ENCODE data around the gene AQP3. TPM values are rescaled to one million over a fixed set of nuclear protein-coding genes. Genes with fewer than 3 reads are reported as not detected.
A peak's percentile ranks its signal among the peaks of the same experiment; 100 is the strongest.
"Not testable (repeated sequence)": the region's sequence is repeated elsewhere in the genome, so short reads cannot be mapped to it uniquely, and the experiment has no call there.

The AQP3 gene
- total RNA-seq, 1 donor from 2014 or later = 7.7 TPM

DNA sequence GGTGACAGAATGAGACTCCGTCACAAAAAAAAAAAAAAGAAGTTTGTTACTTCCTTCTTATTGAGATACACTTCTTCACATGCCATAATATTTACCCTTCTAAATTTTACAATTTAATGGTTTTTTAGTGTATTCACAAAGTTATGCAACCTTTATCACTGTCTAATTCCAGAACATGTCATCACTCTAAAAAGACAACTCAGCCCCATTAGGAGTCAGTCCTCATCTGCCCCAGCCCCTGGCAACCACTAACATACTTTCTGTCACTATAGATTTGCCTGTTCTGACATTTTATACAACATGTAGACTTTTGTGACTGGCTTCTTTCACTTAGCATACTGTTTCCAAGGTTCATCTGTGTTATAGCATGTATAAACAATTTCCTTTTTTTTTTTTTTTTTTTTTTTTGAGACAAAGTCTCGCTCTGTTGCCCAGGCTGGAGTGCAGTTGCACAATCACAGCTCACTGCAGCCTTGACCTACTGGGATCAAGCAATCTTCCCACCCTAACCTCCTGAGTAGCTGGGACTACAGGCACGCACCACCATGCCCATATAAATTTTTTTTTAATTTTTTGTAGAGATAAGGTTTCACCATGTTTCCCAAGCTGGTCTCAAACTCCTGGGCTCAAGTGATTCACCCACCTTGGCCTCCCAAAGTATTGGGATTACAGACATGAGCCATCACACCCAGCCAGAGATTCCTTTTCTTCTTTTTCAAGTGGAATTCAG is 18.0 kb downstream of the AQP3 start:
- DNase-seq (ENCODE audit: low spot score) = no peak
- intact Hi-C loops (cut with DNase I) = no loop called here

DNA sequence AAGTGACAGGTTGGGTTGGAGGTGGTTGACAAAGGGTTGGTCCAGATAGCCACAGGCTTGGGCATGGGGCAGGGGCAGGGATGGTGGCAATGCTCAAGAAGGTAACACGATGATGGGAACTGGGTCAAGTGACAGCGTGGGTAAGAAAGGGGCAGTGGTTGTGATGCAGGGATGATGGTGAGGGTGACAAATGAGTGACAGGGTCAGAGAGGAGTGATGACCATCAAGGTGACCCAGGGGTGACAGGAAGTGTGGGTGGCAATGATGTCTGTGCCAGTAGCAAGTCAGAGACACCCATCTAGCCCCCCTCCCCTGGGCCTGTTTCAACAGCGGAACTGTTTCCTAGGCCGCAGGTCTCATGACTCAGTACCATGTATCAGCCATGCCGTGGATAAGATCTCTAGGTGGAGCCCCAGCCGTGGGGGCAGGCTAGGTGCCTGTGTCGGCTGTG is 20.5 kb downstream of the AQP3 start:
- no peak for DNase-seq (ENCODE audit: low spot score)
- intact Hi-C loops (cut with DNase I) = no loop called here

DNA sequence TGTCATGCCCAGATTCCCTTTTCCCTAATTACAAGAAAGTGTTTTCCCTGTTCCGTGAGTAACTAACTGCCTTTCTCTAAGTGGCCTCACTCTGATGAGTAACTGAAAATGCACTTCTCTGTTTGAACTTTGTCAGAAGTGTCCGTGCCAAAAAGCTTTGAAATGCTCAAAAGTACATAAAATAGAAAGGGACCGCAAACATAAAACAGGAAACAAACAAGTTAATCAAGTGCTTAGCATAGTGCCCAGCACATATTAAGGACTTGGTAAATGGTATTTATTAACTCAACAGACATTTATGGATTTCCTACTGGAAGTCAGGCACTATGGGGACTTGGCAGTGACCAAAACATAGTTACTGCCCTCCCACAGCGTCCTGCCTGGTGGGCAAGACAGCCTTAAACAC is 22.3 kb downstream of the AQP3 start:
- intact Hi-C loops (cut with DNase I) = no loop called here
- DNase-seq (ENCODE audit: low spot score) = no peak

DNA sequence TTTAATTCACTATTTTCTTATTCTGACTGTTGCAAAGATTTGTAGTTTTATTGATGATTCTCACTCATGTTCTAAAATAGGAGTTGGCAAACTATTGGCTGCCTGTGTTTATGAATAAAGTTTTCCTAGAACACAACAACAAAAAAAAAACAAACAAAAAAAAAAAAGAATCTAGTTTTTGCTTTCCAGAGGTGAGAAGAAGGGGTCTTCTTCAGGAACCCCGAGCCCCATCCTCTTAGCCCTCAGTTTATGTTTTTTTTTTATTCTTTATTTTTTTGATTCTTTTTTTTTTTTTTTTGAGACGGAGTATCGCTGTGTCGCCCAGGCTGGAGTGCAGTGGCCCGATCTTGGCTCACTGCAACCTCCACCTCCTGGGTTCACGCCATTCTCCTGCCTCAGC is 22.9 kb downstream of the AQP3 start:
- intact Hi-C loops (cut with DNase I); DNase-seq (ENCODE audit: low spot score): not testable (repeated sequence)

DNA sequence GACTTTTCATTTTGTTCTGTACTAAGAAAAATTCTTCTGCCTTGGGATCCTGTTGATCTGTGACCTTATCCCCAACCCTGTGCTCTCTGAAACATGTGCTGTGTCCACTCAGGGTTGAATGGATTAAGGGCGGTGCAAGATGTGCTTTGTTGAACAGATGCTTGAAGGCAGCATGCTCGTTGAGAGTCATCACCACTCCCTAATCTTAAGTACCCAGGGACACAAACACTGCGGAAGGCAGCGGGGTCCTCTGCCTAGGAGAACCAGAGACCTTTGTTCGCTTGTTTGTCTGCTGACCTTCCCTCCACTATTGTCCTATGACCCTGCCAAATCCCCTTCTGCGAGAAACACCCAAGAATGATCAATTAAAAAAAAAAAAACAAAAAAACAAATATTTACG is 23.4 kb downstream of the AQP3 start:
- DNase-seq (ENCODE audit: low spot score); intact Hi-C loops (cut with DNase I): not testable (repeated sequence)

DNA sequence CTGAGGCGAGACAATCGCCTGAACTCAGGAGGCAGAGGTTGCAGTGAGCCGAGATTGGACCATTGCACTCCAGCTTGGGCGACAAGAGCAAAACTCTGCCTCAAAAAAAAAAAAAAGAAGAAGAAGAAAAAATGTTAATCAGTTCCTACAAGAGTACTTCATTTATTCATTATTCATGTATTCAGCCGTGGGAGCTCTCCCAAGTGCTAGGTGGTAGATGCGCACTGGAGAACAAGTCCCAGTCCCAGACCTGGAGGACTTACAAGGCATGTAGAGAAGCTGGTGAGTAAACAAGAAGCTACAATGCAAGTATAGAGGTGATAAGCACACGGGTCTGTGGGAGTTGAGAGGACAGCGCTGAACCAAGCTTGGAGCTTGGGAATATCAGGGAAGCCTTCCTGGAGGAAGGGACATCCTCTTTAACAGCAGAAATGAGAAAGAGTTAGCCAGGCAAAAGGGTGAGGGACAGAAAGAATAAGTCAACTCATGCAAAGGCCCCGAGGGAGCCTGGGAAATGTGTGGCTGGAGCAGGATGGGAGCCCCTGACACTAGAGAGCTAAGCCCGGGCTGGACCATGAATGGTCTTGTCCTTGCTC is 27.6 kb downstream of the AQP3 start:
- no peak for DNase-seq (ENCODE audit: low spot score)
- intact Hi-C loops (cut with DNase I) = no loop called here

DNA sequence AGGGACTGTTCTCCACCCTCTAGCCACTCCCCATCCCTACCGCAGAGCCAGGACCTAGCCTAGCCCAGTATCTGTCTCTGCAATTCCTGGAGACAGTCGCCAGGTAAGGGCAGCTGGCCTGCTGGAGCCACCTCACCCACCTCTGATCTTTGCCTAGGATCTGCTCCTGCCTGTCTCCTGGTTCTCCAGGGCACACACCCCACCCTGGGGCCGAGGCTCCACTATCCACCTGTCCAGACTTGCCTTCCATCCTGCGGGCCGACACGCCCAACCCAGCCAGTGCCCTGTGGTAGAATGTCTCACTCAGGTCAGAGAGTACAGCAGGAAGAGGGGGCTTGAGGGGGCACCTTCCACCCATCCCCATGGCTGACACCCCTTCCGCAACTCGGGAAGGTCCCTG is 29.3 kb downstream of the AQP3 start:
- DNase-seq (ENCODE audit: low spot score) = no peak
- intact Hi-C loops (cut with DNase I) = no loop called here

DNA sequence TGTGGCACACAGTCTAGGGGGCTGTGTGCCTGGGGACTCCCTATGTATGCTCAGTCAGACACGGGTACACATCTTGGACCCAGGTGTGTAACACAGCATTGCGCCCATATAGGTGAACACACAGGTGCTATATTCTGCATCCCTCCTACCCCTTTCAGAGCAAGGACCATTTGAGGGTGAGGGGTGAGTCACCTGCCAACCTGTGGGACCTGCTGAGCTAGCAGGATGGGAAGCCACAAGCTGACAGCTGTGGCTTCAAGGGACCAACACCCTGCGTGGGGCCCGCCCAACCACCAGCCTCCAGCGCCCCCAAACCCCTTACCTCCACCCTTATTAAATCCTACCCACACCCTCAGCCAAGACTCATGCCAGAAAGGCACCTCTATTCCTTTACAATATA is 30.4 kb downstream of the AQP3 start:
- intact Hi-C loops (cut with DNase I) = no loop called here
- no peak for DNase-seq (ENCODE audit: low spot score)

DNA sequence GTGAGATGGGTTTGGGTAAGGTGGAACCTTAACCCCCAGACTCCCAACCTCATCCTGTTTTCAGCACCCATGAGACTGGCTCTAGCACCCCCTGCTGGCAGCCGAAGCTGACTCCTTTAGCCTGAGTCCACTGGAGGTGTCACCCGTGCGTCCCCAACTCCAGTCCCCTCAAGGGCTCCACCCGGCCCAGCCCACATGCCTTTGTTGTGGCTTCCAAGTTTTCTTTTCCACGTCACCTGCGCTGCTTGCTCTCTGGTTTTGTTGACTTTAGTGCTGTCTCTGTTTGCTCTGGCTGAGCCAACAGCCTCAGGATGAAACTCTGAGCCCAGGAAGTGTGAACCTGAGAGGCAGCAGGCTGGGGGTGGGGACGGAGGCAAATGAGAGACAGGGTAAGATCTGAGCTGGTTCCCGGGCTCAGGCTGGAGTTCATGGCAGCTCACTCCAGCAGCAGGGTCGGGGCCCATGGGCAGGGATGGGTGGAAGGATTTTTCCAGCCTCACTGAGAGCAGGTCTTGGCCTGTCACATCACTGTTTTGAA is 31.8 kb downstream of the AQP3 start:
- DNase-seq (ENCODE audit: low spot score) = peak; percentile 82
- intact Hi-C loops (cut with DNase I) = loop anchor here (1.0 kb wide), 1 partner anchor 40 kb away; no protein-coding TSS in a partner anchor

DNA sequence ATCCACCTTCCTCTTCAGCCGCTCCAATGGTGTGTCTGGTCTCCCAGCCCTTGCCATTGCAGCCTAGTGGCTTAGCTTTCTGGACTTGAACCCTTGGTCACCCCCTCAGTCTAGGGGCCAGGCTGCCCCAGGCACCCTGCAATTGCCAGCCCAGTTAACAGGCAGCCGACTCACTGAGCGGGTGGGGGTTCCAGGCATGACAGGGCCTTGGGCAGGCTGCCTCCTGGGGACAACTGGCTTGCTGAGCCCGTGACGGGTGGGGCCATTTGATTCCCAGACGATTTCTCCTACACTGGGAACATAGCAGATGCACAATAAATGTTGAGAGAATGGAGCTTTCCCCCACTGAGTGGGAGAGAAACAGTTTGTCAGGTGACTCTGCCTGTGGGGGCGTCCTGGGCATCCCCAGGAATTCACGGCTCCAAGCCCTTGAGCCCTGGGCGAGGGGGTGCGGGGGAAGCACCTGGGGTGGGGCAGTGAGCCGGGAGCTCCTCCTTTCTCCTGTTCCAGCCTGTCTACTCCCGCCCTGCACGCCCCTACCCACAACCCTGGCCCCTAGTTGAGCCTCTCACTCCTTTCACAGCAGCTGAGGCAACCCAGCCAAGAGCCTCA is 32.4 kb downstream of the AQP3 start:
- DNase-seq (ENCODE audit: low spot score) = no peak
- intact Hi-C loops (cut with DNase I) = loop anchor here (1.0 kb wide), 1 partner anchor 40 kb away; no protein-coding TSS in a partner anchor

DNA sequence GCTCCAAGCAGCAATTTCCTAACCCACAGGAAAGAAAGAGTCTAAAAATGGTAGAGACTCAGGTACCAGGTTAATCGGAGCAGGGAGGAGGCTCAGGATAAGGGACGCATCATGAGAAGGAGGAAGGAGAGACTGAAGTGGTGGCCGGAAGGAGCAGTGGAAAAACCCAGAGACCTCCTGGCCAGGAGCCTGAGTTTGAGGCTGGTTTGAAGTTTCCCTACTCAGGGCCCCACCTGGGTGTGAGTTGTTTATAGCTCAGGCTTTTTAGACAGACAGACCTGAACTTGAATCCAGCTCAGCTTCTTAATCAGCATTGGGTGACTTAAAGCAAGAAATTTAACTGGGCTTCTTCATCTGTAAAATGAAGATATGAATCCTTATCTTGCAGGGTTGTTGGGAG is 33.1 kb downstream of the AQP3 start:
- no peak for DNase-seq (ENCODE audit: low spot score)
- intact Hi-C loops (cut with DNase I) = no loop called here

DNA sequence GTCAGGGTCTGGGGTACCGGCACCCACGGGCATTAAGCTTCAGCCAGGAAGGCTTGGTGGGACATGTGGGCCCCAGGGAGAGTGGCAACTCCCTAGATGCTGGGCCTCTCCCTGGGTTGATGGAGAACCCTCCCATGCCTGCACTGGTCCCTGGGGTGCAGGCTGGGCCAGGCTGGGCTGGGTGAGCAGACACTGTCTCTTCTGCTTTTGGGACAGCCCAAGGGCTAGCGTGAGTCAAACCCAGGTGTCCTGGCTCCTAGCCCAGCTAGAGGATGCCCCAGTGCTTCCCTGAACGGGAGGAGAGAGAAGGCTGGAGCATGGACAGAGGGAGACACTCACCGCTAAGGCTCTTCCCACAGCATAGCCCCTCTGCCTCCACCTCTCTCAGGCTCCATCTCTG is 39.3 kb downstream of the AQP3 start:
- intact Hi-C loops (cut with DNase I) = loop anchor here (5.0 kb wide), 1 partner anchor 39 kb away; the partner anchor contains the start of gene AQP3
- no peak for DNase-seq (ENCODE audit: low spot score)

DNA sequence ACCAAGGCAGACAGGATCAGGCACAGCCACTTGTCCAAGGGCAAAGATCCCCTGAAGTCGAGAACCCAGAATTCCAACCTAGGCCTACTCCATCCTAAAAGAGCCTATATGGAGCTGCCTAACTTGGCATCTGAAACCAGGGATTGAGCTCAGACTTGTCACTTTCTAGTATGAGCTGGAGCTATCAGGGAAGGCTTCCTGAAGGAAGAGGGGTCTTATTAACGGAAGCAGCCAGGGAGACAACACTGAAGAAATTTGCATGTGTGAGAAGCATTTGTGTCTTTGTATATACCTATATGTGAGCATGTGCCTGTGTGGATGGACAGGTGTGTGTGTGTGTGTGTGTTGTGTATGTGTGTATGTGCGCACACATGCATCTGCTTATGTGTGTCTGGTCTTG is 40.3 kb downstream of the AQP3 start:
- DNase-seq (ENCODE audit: low spot score) = no peak
- intact Hi-C loops (cut with DNase I) = loop anchor here (5.0 kb wide), 1 partner anchor 40 kb away; the partner anchor contains the start of gene AQP3

DNA sequence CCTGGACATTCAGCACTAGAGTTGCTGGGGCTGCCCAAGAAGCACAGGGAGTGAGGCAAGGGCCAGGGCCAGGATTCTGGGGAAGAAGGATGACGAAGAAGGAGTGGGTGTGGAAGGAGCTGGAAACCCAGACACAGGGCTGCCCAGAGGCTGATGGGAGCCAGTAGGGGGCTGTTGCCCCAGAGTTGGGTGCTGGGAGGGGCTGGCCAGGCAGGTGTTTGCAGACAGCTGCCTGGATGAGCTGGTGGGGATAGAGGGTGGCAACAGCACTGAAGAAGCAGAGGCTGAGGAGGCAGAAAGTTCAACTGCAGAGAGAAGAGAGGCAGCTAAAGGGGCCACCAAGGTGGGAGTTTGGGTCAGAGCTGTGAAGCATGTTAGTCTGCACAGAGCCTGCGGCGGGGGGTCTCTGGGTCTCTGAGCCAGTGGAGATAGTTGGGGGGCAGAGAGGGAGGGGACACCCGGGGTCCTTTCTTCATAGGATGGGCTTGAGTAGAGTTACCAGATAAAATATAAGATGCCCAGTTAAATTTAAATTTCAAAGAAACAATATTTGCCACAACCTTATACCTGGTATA is 42.5 kb downstream of the AQP3 start:
- intact Hi-C loops (cut with DNase I) = loop anchor here (5.0 kb wide), 1 partner anchor 42 kb away; the partner anchor contains the start of gene AQP3

DNA sequence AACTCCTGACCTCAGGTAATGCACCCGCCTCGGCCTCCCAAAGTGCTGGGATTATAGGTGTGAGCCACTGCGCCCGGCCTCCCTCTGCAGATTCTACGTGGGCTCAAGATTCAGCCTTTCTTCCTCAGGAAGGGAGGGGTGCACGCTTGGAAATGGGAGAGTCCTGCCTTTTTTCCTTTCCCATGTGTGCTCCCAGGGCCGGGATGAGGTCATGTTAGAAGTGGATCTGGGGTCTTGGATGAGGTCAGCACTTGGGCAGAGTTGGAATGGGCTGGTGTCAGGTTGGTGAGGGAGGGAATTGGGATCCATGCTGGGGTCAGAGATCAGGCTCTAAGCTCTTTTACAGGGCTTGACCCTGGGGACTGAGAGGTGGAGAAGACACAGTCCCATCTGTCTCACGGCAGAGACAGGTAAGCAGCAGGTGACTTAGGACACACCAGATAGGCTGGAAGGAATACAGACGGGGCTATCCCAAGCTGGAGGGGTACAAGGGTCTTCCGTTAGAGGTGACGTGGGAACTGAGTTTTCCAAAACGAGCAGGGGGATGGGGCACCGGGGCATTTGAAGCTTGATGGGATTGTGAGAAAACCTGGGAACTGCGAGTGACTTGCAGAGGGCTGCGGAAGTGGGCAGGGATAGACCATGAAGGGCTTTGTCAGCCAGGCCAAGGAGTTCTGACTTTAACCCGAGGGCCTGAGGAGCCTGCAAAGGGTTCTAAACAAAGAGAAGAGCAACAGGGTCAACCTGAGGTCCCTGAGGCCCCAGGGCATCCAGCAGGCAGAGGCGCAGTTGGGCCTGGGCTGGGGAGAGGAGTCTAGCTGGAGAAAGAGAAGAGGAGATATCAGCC is 43.2 kb downstream of the AQP3 start:
- intact Hi-C loops (cut with DNase I) = no loop called here
- no peak for DNase-seq (ENCODE audit: low spot score)

More for the DNA sequence above, 42.5 kb downstream of the AQP3 start:
- no peak for DNase-seq (ENCODE audit: low spot score)

DNA sequence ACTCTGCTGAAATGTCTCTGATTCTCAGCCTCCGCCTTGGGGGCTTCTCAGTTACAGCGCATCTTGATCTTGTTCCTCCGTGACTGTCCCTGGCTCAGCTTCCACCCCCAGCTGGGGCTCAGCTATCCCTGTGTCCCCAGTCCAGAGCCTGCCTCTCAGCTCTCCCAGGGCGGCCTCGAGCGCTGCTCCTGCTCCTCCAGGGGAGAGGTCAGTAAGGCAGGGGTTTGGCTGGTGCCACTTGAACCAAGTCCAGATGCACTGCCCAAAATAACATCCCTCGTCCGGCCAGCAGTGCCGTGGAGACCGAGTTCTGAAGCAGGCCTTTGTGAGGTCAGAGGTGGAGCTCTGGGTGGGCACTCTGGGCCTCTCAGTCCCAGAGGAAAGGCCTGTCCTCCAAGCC is 45.0 kb downstream of the AQP3 start, which contains the start of gene AQP7:
Gene AQP7 (minus strand): TSS at position 198 of the 400 bp plus-strand sequence. CDS start 1,306 bp downstream, outside the sequence.
- intact Hi-C loops (cut with DNase I) = not testable (repeated sequence)

DNA sequence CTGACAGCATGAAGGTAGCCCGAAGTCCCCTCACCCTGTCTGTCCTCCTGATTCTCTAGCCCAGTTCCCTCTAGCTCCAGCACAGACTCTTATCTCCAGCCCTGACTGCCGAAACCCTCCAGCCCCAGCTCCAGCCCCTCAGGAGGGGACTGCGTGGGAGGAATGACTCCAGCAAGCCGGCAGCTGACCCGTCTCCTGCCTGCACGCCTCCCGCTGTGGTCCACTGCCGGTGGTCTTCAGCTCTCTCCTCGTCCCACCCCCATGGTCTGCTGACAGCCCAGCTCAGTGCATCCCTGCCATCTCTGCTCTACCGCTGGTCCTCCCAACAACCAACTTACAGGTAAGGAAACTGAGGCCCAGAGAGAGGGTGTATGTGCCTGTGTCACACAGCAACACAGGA is 45.6 kb downstream of the AQP3 start:
- intact Hi-C loops (cut with DNase I); DNase-seq (ENCODE audit: low spot score): not testable (repeated sequence)

More for the DNA sequence above, 45.0 kb downstream of the AQP3 start, which contains the start of gene AQP7:
- DNase-seq (ENCODE audit: low spot score) = peak; percentile 81

DNA sequence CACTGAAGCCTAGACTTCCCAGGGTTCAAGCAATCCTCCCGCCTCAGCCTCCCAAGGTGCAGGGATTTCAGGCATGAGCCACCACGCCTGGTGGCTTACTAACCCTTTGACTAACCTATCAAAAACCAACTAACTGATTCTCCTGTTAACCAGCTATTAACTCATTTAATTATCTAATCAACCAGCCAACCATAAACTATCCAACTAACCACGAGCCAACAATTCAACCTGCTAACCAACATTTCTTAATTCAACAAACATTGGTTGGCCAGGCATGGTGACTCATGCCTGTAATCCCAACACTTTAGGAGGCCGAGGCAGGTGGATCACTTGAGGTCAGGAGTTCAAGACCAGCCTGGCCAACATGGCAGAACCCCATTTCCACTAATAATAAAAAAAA is 48.3 kb downstream of the AQP3 start:
- intact Hi-C loops (cut with DNase I) = not testable (repeated sequence)

DNA sequence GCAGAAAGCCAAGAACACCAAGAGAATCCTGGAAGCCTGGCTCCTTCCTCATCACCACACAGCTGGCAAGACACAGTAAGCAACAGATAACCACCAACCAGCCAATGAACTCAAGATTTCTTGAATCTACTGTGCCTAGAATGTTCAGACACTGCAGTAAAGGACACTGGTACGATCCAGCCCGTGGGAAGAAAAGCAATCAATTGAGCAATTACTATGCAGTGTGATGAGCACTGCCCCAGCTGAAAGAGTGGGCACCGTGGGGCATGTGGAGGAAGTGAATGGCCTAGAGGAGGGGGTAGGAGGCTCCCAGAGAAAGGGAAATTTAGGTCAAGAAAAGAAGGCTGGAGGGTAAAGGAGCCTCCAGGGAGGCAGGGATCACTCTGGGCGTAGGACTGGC is 49.6 kb downstream of the AQP3 start:
- intact Hi-C loops (cut with DNase I); DNase-seq (ENCODE audit: low spot score): not testable (repeated sequence)

More for the DNA sequence above, 48.3 kb downstream of the AQP3 start:
- DNase-seq (ENCODE audit: low spot score) = not testable (repeated sequence)
